Loucy (cell line): Measurements from ENCODE around the gene RGL3.
"Not testable (repeated sequence)": the region's sequence is repeated elsewhere in the genome, so short reads cannot be mapped to it uniquely, and the experiment has no call there.

Experiments
- H2AFZ ChIP-seq: fragments of 200-600 bp; sonication (generic); 2 replicates; pipeline ENCODE4 v1.6.0; 2016; ENCODE audit warnings: antibody characterized with exemption, mild to moderate bottlenecking, low read length, moderate library complexity
- H3F3A ChIP-seq: fragments of 200-600 bp; 2 replicates; pipeline ENCODE4 v1.6.0; 2016; ENCODE audit warnings: antibody characterized with exemption, low read depth, mild to moderate bottlenecking
- H3K27me3 ChIP-seq: fragments of 200-600 bp; sonication (generic); 2 replicates; pipeline ENCODE4 v1.6.1; 2014; ENCODE audit warnings: low read length, mild to moderate bottlenecking; ENCODE audit not compliant: insufficient read depth, poor library complexity, severe bottlenecking
- H3K36me3 ChIP-seq: fragments of 200-600 bp; sonication (generic); 2 replicates; pipeline ENCODE4 v1.6.1; 2016; ENCODE audit warnings: low read length; ENCODE audit not compliant: insufficient read depth
- H3K4me1 ChIP-seq: fragments of 200-600 bp; sonication (generic); 2 replicates; pipeline ENCODE4 v1.5.1; 2014; ENCODE audit warnings: low read length, mild to moderate bottlenecking; ENCODE audit not compliant: insufficient read depth, poor library complexity, severe bottlenecking
- H3K4me2 ChIP-seq: fragments of 200-600 bp; sonication (generic); 2 replicates; pipeline ENCODE4 v1.6.0; 2014; ENCODE audit warnings: antibody characterized with exemption, low read length, low read depth, mild to moderate bottlenecking; ENCODE audit not compliant: poor library complexity, severe bottlenecking
- H3K4me3 ChIP-seq: fragments of 200-600 bp; sonication (generic); 2 replicates; pipeline ENCODE4 v1.5.1; 2014; ENCODE audit warnings: low read length, mild to moderate bottlenecking, mixed read lengths; ENCODE audit not compliant: poor library complexity, severe bottlenecking
- H3K79me2 ChIP-seq: fragments of 200-600 bp; sonication (generic); 2 replicates; pipeline ENCODE4 v1.6.1; 2014; ENCODE audit warnings: low read length; ENCODE audit not compliant: insufficient read depth
- H3K9ac ChIP-seq: fragments of 200-600 bp; sonication (generic); 2 replicates; pipeline ENCODE4 v1.6.0; 2014; ENCODE audit warnings: mild to moderate bottlenecking, low read depth, low read length, moderate library complexity; ENCODE audit not compliant: poor library complexity, severe bottlenecking
- H3K9me2 ChIP-seq: fragments of 200-600 bp; sonication (generic); replicated peaks from 2 replicates; pipeline ENCODE4 v1.6.1; 2016; ENCODE audit warnings: low read depth, low read length, mixed read lengths
- H3K9me3 ChIP-seq: fragments of 200-600 bp; sonication (generic); 2 replicates; pipeline ENCODE4 v1.6.1; 2014; ENCODE audit warnings: mild to moderate bottlenecking, antibody characterized with exemption, low read length, low read depth; ENCODE audit not compliant: insufficient read depth
- H4K20me1 ChIP-seq: fragments of 200-600 bp; sonication (generic); 2 replicates; pipeline ENCODE4 v1.6.0; 2014; ENCODE audit warnings: antibody characterized with exemption, low read length, mild to moderate bottlenecking; ENCODE audit not compliant: insufficient read depth, poor library complexity, severe bottlenecking
- TF ChIP-seq, protein P1 (sequence below): fragments of 200-600 bp; sonication (generic); conservative IDR thresholded peaks from 2 replicates; pipeline ENCODE4 v1.5.1; 2014; ENCODE audit warnings: mild to moderate bottlenecking, antibody characterized with exemption, low read length

RGL3 gene

GRCh38 chr19:11418549-11419506 lies at the start of gene RGL3:
Gene RGL3, minus strand, starts transcription at chr19:11419314. Its CDS starts 36 bp downstream, at chr19:11419278.
- Histone ChIP-seq H3K9ac (no peak within 1 kb of the TSS), H3K4me3 (no peak within 1 kb of the TSS), H3K9me2 (no peaks in the 10 kb centered on the region), H3F3A (no peaks in the 10 kb centered on the region), H3K79me2 (no peaks in the 10 kb centered on the region), H4K20me1 (no peaks in the 10 kb centered on the region), H3K9me3 (no peaks in the 10 kb centered on the region), H3K4me2 (no peak within 1 kb of the TSS), H3K27me3 (no peaks in the 10 kb centered on the region), H3K36me3 (no peaks in the 10 kb centered on the region), H3K4me1 (no peaks in the 10 kb centered on the region), H2AFZ (no peak within 1 kb of the TSS)
- TF ChIP-seq, protein P1, sequence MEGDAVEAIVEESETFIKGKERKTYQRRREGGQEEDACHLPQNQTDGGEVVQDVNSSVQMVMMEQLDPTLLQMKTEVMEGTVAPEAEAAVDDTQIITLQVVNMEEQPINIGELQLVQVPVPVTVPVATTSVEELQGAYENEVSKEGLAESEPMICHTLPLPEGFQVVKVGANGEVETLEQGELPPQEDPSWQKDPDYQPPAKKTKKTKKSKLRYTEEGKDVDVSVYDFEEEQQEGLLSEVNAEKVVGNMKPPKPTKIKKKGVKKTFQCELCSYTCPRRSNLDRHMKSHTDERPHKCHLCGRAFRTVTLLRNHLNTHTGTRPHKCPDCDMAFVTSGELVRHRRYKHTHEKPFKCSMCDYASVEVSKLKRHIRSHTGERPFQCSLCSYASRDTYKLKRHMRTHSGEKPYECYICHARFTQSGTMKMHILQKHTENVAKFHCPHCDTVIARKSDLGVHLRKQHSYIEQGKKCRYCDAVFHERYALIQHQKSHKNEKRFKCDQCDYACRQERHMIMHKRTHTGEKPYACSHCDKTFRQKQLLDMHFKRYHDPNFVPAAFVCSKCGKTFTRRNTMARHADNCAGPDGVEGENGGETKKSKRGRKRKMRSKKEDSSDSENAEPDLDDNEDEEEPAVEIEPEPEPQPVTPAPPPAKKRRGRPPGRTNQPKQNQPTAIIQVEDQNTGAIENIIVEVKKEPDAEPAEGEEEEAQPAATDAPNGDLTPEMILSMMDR, result no peak

DNA sequence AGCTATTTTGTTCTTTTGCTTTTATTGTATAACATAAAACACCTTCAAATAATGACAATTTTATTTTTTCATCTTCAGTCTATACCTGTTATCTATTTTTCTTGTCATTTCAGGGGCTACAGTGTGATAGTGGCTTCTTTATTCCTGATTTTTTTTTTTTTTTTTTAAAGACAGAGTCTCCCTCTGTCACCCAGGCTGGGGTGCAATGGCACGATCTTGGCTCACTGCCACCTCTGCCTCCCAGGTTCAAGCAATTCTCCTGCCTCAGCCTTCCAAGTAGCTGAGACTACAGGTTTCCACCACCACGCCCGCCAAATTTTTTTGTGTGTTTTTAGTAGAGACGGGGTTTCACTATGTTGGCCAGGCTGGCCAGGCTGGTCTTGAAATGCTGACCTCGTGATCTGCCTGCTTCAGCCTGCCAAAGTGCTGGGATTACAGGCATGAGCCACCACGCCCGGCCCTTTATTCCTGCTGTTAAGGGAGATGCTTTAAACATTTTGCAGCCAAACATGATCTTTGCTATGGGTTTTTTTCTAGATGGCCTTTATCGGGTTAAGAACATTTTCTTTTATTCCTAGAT lies 49.2 kb upstream of the RGL3 start:
- H3K9me3 ChIP-seq, H2AFZ ChIP-seq, H3K9me2 ChIP-seq, H3K79me2 ChIP-seq, H3K27me3 ChIP-seq, H3K4me1 ChIP-seq, H3K4me2 ChIP-seq, H3K9ac ChIP-seq, H3K36me3 ChIP-seq, H3K4me3 ChIP-seq, H3F3A ChIP-seq, H4K20me1 ChIP-seq: not testable (repeated sequence)

DNA sequence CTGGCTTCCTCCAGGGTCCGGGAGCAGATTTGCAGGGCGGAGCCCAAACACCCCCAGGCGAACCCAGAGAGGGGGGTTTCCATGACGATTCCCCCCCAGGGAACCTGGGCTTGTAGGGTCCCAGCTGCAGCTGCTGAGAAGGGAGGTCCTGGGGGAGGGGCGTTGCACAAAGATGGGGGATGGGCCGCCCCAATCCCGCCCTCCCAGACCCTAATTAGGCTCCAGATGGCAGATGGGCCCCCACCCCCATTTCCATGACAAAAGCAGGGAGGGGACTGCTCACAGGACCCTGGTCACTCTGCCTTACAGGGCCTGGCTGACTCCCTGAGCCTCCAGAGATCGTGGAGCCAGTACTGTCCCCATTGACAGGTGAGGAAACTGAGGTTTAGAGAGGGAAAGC lies 46.5 kb upstream of the RGL3 start:
- H3K9me2 ChIP-seq, result no peaks in the 10 kb centered on the region
- H2AFZ ChIP-seq, result no peak overlapping the region
- no peaks in the 10 kb centered on the region for H3K9me3 ChIP-seq
- no peaks in the 10 kb centered on the region for H3K36me3 ChIP-seq
- TF ChIP-seq, protein P1, result no peak
- H3F3A ChIP-seq, result no peaks in the 10 kb centered on the region
- H3K4me1 ChIP-seq, result no peaks in the 10 kb centered on the region
- no peak overlapping the region for H3K9ac ChIP-seq
- H4K20me1 ChIP-seq, result no peaks in the 10 kb centered on the region
- H3K4me3 ChIP-seq, result no peak overlapping the region
- no peak overlapping the region for H3K4me2 ChIP-seq
- no peaks in the 10 kb centered on the region for H3K79me2 ChIP-seq
- no peaks in the 10 kb centered on the region for H3K27me3 ChIP-seq
